Measurements from ENCODE around the gene WHRN.

WHRN gene

GRCh38 chr9:114411452-114411851, 93.8 kb downstream of the WHRN start:
- no peak for DNase-seq (ENCODE audit: low spot score)
- TF ChIP-seq CTCF (IDR thresholded peaks at IDR 0.05; ENCODE audit: extremely low read depth, missing control alignments) = no peak

- TF ChIP-seq CTCF (IDR thresholded peaks at IDR 0.05; ENCODE audit: extremely low read depth, missing control alignments) = no peak
- no peak for DNase-seq (ENCODE audit: low spot score)
Observed at GRCh38 chr9:114410910-114411309, 94.4 kb downstream of the WHRN start.

GRCh38 chr9:114409842-114410241, 95.4 kb downstream of the WHRN start:
- no peak for TF ChIP-seq CTCF (IDR thresholded peaks at IDR 0.05; ENCODE audit: extremely low read depth, missing control alignments)
- no peak for DNase-seq (ENCODE audit: low spot score)

- no peak for TF ChIP-seq CTCF (IDR thresholded peaks at IDR 0.05; ENCODE audit: extremely low read depth, missing control alignments)
- DNase-seq (ENCODE audit: low spot score) = no peak
Observed at GRCh38 chr9:114409103-114409780, 96.0 kb downstream of the WHRN start.

GRCh38 chr9:114408645-114409044, 96.6 kb downstream of the WHRN start:
- DNase-seq (ENCODE audit: low spot score) = no peak
- TF ChIP-seq CTCF (IDR thresholded peaks at IDR 0.05; ENCODE audit: extremely low read depth, missing control alignments) = no peak

GRCh38 chr9:114407889-114408288, 97.4 kb downstream of the WHRN start:
- no peak for TF ChIP-seq CTCF (IDR thresholded peaks at IDR 0.05; ENCODE audit: extremely low read depth, missing control alignments)
- DNase-seq (ENCODE audit: low spot score) = no peak

- no peak for TF ChIP-seq CTCF (IDR thresholded peaks at IDR 0.05; ENCODE audit: extremely low read depth, missing control alignments)
Observed at GRCh38 chr9:114406441-114406840, 98.8 kb downstream of the WHRN start.

More at GRCh38 chr9:114406441-114406840, 98.8 kb downstream of the WHRN start:
- DNase-seq (ENCODE audit: low spot score) = no peak
